ENCODE measurements around the gene BANP. TPM values are rescaled to one million over a fixed set of nuclear protein-coding genes. Genes with fewer than 3 reads are reported as not detected.
"Not testable (repeated sequence)": the region's sequence is repeated elsewhere in the genome, so short reads cannot be mapped to it uniquely, and the experiment has no call there.

BANP gene
- total RNA-seq, 2 experiments from 2014 or later = 35.1 to 38.6 TPM

- Mint-ChIP-seq H3K4me1 (ENCODE audit: low read depth) (no peaks in the 10 kb centered on the region), H3K36me3 (ENCODE audit: low read depth) (peaks cover 18% of the 10 kb centered on the region), H3K27ac (no peak overlapping the region), H3K9me3 (no peaks in the 10 kb centered on the region), H3K27me3 (ENCODE audit: low read depth) (no peaks in the 10 kb centered on the region), H3K4me3 (no peak overlapping the region)
- DNase-seq = no peak
- intact Hi-C loops (cut with micrococcal nuclease) = no loop called here
- CTCF ChIA-PET = no interaction called here
Observed at GRCh38 chr16:88078111-88078775, 127.0 kb downstream of the BANP start.

GRCh38 chr16:88083582-88083981 is 132.3 kb downstream of the BANP start:
- CTCF ChIA-PET = no interaction called here

GRCh38 chr16:88084881-88085280 is 133.6 kb downstream of the BANP start:
- CTCF ChIA-PET = no interaction called here
- Mint-ChIP-seq H3K4me1 (ENCODE audit: low read depth) (no peaks in the 10 kb centered on the region), H3K9me3 (no peaks in the 10 kb centered on the region), H3K4me3 (no peak overlapping the region), H3K27ac (no peak overlapping the region), H3K36me3 (ENCODE audit: low read depth) (peaks cover 3% of the 10 kb centered on the region), H3K27me3 (ENCODE audit: low read depth) (no peaks in the 10 kb centered on the region)
- intact Hi-C loops (cut with micrococcal nuclease) = no loop called here
- DNase-seq = no peak

More at GRCh38 chr16:88083582-88083981, 132.3 kb downstream of the BANP start:
- intact Hi-C loops (cut with micrococcal nuclease) = no loop called here
- no peak for DNase-seq
- no peak overlapping the region for H3K4me3 Mint-ChIP-seq
- H3K36me3 Mint-ChIP-seq (ENCODE audit: low read depth) = peaks cover 7% of the 10 kb centered on the region
- no peaks in the 10 kb centered on the region for H3K4me1 Mint-ChIP-seq (ENCODE audit: low read depth)
- no peak overlapping the region for H3K27ac Mint-ChIP-seq
- no peaks in the 10 kb centered on the region for H3K9me3 Mint-ChIP-seq
- no peaks in the 10 kb centered on the region for H3K27me3 Mint-ChIP-seq (ENCODE audit: low read depth)

- intact Hi-C loops (cut with micrococcal nuclease) = no loop called here
Observed at GRCh38 chr16:88086571-88087516, 135.6 kb downstream of the BANP start.

GRCh38 chr16:88087517-88087877 is 136.3 kb downstream of the BANP start:
- H3K27me3 Mint-ChIP-seq (ENCODE audit: low read depth) = no peaks in the 10 kb centered on the region
- H3K36me3 Mint-ChIP-seq (ENCODE audit: low read depth) = no peaks in the 10 kb centered on the region
- no peaks in the 10 kb centered on the region for H3K9me3 Mint-ChIP-seq
- no peaks in the 10 kb centered on the region for H3K4me1 Mint-ChIP-seq (ENCODE audit: low read depth)
- no peak overlapping the region for H3K4me3 Mint-ChIP-seq
- no peak overlapping the region for H3K27ac Mint-ChIP-seq
- intact Hi-C loops (cut with micrococcal nuclease) = no loop called here
- CTCF ChIA-PET = no interaction called here
- no peak for DNase-seq

More at GRCh38 chr16:88086571-88087516, 135.6 kb downstream of the BANP start:
- Mint-ChIP-seq H3K27ac (no peak overlapping the region), H3K9me3 (no peaks in the 10 kb centered on the region), H3K36me3 (ENCODE audit: low read depth) (no peaks in the 10 kb centered on the region), H3K27me3 (ENCODE audit: low read depth) (no peaks in the 10 kb centered on the region), H3K4me3 (no peak overlapping the region), H3K4me1 (ENCODE audit: low read depth) (no peaks in the 10 kb centered on the region)
- CTCF ChIA-PET = no interaction called here
- DNase-seq = no peak

- H3K27ac Mint-ChIP-seq = no peak overlapping the region
- intact Hi-C loops (cut with micrococcal nuclease) = no loop called here
- H3K4me1 Mint-ChIP-seq (ENCODE audit: low read depth) = no peaks in the 10 kb centered on the region
- CTCF ChIA-PET = no interaction called here
- no peaks in the 10 kb centered on the region for H3K27me3 Mint-ChIP-seq (ENCODE audit: low read depth)
- no peaks in the 10 kb centered on the region for H3K9me3 Mint-ChIP-seq
- no peaks in the 10 kb centered on the region for H3K36me3 Mint-ChIP-seq (ENCODE audit: low read depth)
- DNase-seq = no peak
- no peak overlapping the region for H3K4me3 Mint-ChIP-seq
Observed at GRCh38 chr16:88088161-88088581, 136.9 kb downstream of the BANP start.

- H3K4me1 Mint-ChIP-seq (ENCODE audit: low read depth); H3K36me3 Mint-ChIP-seq (ENCODE audit: low read depth); intact Hi-C loops (cut with micrococcal nuclease); DNase-seq; H3K9me3 Mint-ChIP-seq; H3K27ac Mint-ChIP-seq; H3K4me3 Mint-ChIP-seq; CTCF ChIA-PET; H3K27me3 Mint-ChIP-seq (ENCODE audit: low read depth): not testable (repeated sequence)
Observed at GRCh38 chr16:88088611-88089010, 137.4 kb downstream of the BANP start.

- H3K36me3 Mint-ChIP-seq (ENCODE audit: low read depth); intact Hi-C loops (cut with micrococcal nuclease); CTCF ChIA-PET; H3K9me3 Mint-ChIP-seq; H3K27ac Mint-ChIP-seq; H3K4me1 Mint-ChIP-seq (ENCODE audit: low read depth); DNase-seq; H3K4me3 Mint-ChIP-seq; H3K27me3 Mint-ChIP-seq (ENCODE audit: low read depth): not testable (repeated sequence)
Observed at GRCh38 chr16:88089071-88089470, 137.8 kb downstream of the BANP start.

GRCh38 chr16:88089632-88090376 is 138.6 kb downstream of the BANP start:
- intact Hi-C loops (cut with micrococcal nuclease); H3K27ac Mint-ChIP-seq; DNase-seq; H3K4me1 Mint-ChIP-seq (ENCODE audit: low read depth); H3K4me3 Mint-ChIP-seq; H3K27me3 Mint-ChIP-seq (ENCODE audit: low read depth); CTCF ChIA-PET; H3K36me3 Mint-ChIP-seq (ENCODE audit: low read depth); H3K9me3 Mint-ChIP-seq: not testable (repeated sequence)

- H3K27me3 Mint-ChIP-seq (ENCODE audit: low read depth); intact Hi-C loops (cut with micrococcal nuclease); DNase-seq; H3K4me1 Mint-ChIP-seq (ENCODE audit: low read depth); H3K36me3 Mint-ChIP-seq (ENCODE audit: low read depth); H3K27ac Mint-ChIP-seq; H3K9me3 Mint-ChIP-seq; CTCF ChIA-PET; H3K4me3 Mint-ChIP-seq: not testable (repeated sequence)
Observed at GRCh38 chr16:88090377-88091175, 139.3 kb downstream of the BANP start.

- CTCF ChIA-PET; H3K27me3 Mint-ChIP-seq (ENCODE audit: low read depth); H3K4me3 Mint-ChIP-seq; H3K27ac Mint-ChIP-seq; H3K9me3 Mint-ChIP-seq; H3K4me1 Mint-ChIP-seq (ENCODE audit: low read depth); H3K36me3 Mint-ChIP-seq (ENCODE audit: low read depth); intact Hi-C loops (cut with micrococcal nuclease); DNase-seq: not testable (repeated sequence)
Observed at GRCh38 chr16:88091221-88091971, 140.2 kb downstream of the BANP start.
